HG03558 (cell line): ENCODE results near the gene FOXB2.
"Not testable (repeated sequence)": the region's sequence is repeated elsewhere in the genome, so short reads cannot be mapped to it uniquely, and the experiment has no call there.

ENCODE experiments used
- ATAC-seq: cut with Tn5 transposase; IDR thresholded peaks from one replicate; pipeline ENCODE4 v1.9.1; 2021; ENCODE audit warnings: moderate number of reproducible peaks; ENCODE audit not compliant: unreplicated experiment; ENCODE audit errors: extremely low read depth

The FOXB2 gene

DNA sequence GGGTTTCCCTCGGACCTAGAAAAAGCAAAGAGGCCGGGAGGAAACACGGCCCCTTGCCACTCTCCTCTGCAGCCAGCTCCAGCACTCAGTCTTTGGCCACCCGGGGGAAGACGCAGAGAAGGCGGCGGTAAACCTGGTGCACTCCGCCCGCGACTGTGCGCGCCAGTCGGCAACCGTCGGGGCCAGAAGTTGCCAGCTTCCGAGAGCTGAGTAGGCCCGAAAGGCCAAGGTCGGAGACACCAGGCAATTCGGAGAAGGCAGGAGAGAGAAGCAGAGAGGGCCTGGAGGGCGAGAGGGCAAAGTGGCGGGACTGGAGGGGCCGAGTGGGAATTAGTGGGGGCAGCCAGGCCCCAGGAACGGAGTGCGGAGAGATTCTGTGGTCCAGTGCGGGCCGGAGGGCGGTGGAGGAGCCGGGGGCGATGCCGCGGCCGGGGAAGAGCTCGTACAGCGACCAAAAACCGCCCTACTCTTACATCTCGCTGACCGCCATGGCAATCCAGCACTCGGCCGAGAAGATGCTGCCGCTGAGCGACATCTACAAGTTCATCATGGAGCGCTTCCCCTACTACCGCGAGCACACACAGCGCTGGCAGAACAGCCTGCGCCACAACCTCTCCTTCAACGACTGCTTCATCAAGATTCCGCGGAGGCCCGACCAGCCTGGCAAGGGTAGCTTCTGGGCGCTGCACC, at the start of gene FOXB2:
FOXB2 (plus strand) TSS at position 420 of the 690 bp plus-strand sequence; CDS start at position 420, 0 bp downstream.
- ATAC-seq: no peak

GRCh38 chr9:76969716-76970115, 49.7 kb upstream of the FOXB2 start:
- ATAC-seq: no peak

DNA sequence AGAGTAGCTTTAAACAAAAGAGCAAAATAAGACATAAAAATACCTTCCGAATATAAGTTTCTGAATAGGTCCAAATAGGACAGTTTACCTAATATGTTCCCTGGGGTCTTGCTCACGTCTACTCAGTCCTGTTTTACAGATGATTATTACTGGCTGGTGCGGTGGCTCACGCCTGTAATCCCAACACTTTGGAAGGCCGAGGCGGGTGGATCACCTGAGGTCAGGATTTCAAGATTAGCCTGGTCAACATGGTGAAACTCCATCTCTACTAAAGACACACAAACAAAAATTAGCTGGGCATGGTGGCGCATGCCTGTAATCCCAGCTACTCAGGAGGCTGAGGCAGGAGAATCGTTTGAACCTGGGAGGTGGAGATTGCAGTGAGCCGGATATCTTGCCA, 40.6 kb upstream of the FOXB2 start:
- not testable (repeated sequence) for ATAC-seq

DNA sequence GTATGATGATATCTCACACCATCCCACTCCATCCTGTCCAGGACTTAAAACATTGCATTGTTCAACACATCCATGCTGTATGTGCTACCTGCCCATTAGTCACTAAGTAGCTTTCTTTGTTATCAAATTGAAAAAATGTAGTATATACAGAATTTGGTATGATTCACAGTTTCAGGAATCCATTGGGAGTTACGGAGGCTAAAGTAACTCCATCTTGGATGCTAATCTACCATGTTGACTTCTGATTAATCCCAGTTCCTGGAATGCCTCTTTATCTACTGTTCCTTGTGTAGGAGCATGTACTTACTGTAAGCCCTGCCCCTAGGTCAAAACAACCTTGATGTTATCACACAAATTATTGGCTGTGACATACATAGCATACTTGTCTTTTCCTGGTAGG, 38.9 kb upstream of the FOXB2 start:
- ATAC-seq: no peak

DNA sequence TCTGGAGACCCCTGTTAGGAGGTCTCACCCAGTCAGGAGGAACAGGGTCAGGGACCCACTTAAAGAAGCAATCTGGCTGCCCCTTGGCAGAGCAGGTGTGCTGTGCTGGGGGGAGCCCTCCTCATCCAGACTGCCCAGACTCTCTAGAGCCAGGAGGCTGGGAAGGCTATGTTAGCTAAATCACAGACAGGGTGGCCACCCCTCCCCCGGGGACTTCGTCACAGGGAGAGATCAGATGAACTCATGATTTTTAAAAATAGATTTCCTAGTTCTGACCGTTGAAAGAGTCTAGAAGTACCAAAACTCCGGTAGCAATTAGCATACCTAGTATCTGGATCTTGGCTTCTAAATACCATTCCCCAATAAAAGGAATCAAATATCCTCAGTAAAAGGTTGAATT, 35.0 kb upstream of the FOXB2 start:
- ATAC-seq: no peak

DNA sequence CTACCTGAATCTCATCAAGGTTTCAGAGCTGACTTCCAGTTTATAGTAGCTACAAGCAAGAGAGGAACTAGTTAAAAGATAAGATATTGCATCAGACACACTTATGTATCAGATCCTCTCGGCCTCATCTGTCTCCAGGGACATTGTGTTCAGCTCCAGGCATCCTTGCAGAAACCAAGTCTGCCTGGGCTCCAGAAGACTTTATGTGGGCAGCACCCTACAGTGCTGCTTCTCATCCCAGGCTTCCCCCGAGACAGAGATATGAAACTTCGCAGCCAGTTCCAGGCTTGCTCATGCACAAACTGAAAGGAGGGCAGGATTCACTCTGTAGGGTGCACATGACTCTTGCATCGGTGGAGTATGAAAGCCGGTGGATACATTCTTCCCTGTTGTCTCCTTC, 33.9 kb upstream of the FOXB2 start:
- ATAC-seq: no peak

DNA sequence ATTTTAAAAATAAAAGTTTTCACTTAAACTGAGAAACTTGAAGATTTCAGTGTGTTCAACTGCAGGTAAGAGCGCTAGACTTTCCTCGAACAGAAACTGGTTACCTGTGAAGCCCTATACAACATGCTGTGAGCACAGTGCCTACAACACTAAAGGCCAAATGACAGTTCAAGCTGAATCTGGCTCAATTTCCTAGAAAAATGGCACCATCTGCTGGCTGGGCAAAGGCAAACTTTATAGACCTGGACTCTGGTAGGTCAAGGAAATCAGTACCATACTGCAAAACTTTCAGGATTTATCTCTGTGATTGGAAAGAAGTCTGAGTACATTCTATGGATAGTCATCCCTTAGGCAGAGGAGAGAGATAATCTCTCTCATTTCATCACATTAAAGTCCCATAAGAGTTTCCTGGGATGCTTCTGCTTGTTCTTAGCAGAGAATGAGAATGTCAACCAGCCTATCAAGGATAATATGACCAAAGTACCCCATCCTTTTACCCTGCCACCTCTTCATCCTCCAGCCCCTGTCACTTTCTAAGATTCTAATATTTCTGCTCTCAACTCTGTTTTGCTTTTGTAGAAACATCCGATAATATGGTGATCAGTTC, 31.8 kb upstream of the FOXB2 start:
- no peak for ATAC-seq

DNA sequence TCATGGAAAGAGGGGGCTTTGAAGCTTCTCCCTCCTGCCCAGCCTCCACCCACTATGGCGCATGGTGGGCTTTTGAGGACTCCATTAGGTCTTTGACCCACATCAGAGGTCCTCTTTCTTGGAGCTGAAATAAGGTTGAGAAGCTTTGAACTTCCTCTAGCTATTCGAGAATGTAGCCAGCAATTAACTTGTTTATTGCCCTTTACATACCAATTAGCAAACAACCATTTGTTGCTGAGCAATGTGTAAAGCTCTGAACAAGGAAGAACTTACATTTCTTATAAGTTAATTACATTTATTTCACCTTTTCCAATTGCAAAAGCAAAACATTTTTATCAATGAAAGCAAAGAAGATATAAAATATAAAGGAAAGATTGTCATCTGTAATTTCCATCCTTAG, 30.5 kb upstream of the FOXB2 start:
- no peak for ATAC-seq

- ATAC-seq: no peak
Measured at GRCh38 chr9:76989501-76989900, 30.0 kb upstream of the FOXB2 start.

- no peak for ATAC-seq
Measured at GRCh38 chr9:76996700-76997099, 22.8 kb upstream of the FOXB2 start.

- no peak for ATAC-seq
Measured at GRCh38 chr9:76999261-76999660, 20.2 kb upstream of the FOXB2 start.

DNA sequence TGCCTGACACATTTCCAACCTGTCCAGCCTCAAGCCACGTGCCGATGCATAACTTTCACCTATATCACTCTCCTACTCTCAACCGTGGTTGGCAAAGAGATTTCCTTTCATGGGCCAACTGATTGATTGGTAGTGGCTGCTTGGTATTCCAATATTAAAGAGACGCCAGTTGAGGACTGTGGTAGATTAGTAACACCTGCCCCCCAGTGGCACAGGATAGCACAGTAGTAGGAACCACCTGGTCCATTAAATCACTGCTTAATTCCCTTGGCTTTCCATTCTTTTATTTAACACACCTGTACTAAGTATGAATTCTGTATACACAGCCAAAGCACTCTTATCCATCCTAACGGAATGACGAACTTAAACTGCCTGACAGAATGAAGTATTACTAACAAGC, 19.1 kb upstream of the FOXB2 start:
- no peak for ATAC-seq

- ATAC-seq: no peak
Measured at GRCh38 chr9:77003366-77003765, 16.1 kb upstream of the FOXB2 start.

- ATAC-seq: no peak
Measured at GRCh38 chr9:77005216-77005615, 14.2 kb upstream of the FOXB2 start.

DNA sequence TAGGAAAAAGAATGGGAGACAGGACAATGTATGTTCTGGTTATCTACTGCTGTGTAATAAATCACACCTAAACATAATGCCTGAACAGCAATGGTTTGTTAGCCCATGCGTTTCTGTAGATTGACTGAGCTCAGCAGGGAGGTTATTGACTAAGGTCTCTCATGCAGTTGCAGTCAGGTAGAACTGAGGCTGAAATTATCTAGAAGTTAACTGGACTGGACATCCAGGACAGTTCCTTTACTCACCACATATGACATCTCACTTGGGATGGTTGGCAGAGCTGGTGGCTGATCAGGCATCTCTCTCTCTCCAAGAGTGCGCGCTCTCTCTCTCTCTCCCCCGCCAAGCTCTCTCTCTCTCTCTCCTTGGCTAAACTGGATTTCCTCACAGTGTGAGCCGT, 8.9 kb upstream of the FOXB2 start:
- ATAC-seq: no peak

- no peak for ATAC-seq
Measured at GRCh38 chr9:77011973-77012821, 7.3 kb upstream of the FOXB2 start.

GRCh38 chr9:77013206-77013931, 6.1 kb upstream of the FOXB2 start:
- ATAC-seq: no peak

DNA sequence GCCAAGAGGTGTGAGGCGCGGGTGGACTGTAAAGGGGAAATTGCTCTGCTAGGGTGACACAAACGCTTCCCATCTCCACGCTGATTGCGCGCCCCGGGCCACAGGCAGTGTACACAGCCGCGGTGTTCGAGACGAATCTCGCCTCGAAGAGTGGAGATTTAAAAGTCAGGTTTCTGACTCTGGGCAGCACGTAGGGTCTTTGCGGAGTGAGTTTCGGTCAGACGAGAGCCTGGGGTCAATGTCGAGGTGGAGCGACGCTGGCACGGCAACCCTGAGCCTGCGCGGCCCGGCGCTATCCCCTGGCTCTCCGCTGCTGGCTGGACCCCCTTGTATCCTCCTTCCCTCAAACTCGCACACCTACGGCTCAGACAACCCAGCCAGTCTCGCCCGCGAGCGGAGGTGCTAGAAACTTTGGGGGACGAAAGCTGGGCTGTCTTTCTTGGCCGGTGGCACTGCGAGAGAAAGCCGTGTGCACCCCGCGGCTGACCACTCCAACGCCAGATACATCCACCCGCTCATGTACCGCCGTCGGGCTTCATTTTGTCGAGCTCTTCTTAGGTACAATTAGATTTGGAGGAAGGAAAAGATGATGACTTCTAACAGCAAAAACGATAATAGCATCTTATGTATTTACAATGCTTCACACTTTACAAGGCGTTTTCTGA, 5.4 kb upstream of the FOXB2 start:
- ATAC-seq: no peak

DNA sequence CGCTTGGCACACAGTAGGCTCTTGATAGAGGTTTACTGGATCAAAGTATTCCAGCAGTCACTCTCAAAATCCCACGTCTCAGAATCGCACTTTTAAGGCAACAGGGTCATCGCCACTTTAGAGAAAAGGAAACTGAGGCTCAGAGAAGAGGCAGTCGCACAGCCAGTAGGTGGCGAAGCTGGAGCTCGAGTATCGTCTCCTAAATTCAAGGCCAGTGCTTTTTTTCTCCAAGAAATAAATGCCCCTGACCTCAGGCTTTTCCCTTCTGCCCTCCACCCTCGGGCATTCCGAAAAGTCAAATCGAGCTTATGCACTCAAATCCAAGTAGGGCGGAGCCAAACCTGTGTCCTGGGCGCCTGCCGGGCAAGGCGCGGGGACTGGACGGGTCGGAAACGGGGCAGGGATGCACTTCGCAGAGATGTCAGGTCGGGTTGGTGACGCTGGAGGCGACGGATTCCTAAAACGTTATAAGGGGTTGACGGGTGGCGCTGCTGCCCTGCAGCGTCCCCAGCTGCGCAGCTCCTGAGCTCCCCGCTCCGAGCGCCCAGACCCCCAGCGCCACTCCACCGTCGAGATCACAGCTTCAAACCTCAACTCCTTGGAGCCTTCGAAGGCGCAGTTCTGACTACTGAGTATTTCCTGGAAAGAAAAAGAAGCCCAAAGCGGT, 4.7 kb upstream of the FOXB2 start:
- ATAC-seq: no peak
